NCI-H2081 treated with DMSO at 0.1 percent for 48 hours (cell line): Measurements from ENCODE around the gene URB2.
A peak's percentile ranks its signal among the peaks of the same experiment; 100 is the strongest.
"Not testable (repeated sequence)": the region's sequence is repeated elsewhere in the genome, so short reads cannot be mapped to it uniquely, and the experiment has no call there.

ENCODE experiments used
- DNase-seq: peaks from one replicate; lab custom pipeline; 2025; lab: John Stamatoyannopoulos, UW

The URB2 gene

GRCh38 chr1:229625915-229626831, at the start of gene URB2, which contains the start of gene TAF5L:
URB2 (plus strand) TSS chr1:229626247; CDS start chr1:229627634, 1,387 bp downstream.
TAF5L (minus strand) TSS chr1:229626122; CDS start chr1:229614482, 11,640 bp downstream.
- DNase-seq: peak; percentile 70

- no peak for DNase-seq
These were observed 47.6 kb upstream of the URB2 start for GRCh38 chr1:229578168-229579058.

GRCh38 chr1:229579059-229579673, 46.9 kb upstream of the URB2 start:
- peak; percentile 41 for DNase-seq

- DNase-seq: no peak
These were observed 44.6 kb upstream of the URB2 start for GRCh38 chr1:229581485-229581884.

- DNase-seq: no peak
These were observed 43.9 kb upstream of the URB2 start for GRCh38 chr1:229582011-229582694.

GRCh38 chr1:229582715-229583114, 43.3 kb upstream of the URB2 start:
- no peak for DNase-seq

GRCh38 chr1:229585338-229585737, 40.7 kb upstream of the URB2 start:
- no peak for DNase-seq

GRCh38 chr1:229590119-229590518, 35.9 kb upstream of the URB2 start:
- DNase-seq: no peak

GRCh38 chr1:229593800-229594199, 32.2 kb upstream of the URB2 start:
- DNase-seq: no peak

- no peak for DNase-seq
These were observed 31.6 kb upstream of the URB2 start for GRCh38 chr1:229594227-229595008.

- DNase-seq: not testable (repeated sequence)
These were observed 30.2 kb upstream of the URB2 start for GRCh38 chr1:229595876-229596275.

GRCh38 chr1:229596925-229597699, 28.9 kb upstream of the URB2 start:
- no peak for DNase-seq

GRCh38 chr1:229597877-229598276, 28.2 kb upstream of the URB2 start:
- DNase-seq: no peak

- DNase-seq: no peak
These were observed 26.7 kb upstream of the URB2 start for GRCh38 chr1:229599218-229599954.

GRCh38 chr1:229600229-229600628, 25.8 kb upstream of the URB2 start:
- no peak for DNase-seq

- DNase-seq: no peak
These were observed 22.6 kb upstream of the URB2 start for GRCh38 chr1:229603371-229604005.

GRCh38 chr1:229607370-229607769, 18.7 kb upstream of the URB2 start:
- DNase-seq: no peak

- no peak for DNase-seq
These were observed 17.5 kb upstream of the URB2 start for GRCh38 chr1:229608590-229608989.

GRCh38 chr1:229613938-229614337, 12.1 kb upstream of the URB2 start:
- no peak for DNase-seq
